ENCODE data around the gene AGBL4.

DNA sequence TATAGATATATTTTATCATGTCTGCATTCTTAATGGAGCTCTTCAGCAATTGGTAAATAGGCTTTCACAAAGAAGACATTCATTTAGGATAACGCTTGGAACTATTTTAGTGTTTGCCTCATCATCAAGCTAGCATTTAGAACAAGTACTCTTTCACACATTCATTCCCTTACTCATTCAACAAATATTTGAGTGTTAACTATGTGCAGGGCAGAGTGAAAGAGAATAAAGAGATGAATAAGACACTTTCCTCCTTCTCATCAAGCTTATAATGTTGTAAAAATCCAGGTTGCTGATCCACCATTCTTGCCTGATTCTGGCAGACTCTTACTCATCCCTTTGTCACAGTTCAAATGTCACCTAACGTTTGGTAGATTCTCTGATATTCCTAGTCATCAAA lies 860.7 kb downstream of the AGBL4 start:
- TF ChIP-seq CTCF (IDR thresholded peaks at IDR 0.05) (no peak), POLR2A (IDR thresholded peaks at IDR 0.05) (no peak)

Measured in heart left ventricle (tissue), 13 donors.